HEK293 (cell line): ENCODE measurements around the gene MAP3K4.

Experiments
- CTCF ChIA-PET: fragments of 350-600 bp; formaldehyde crosslinking; extraction: SDS; loops from one replicate; lab custom pipeline; 2021; ENCODE audit warnings: antibody characterized with exemption; lab: Yijun Ruan, JAX
- POLR2A ChIA-PET: fragments of 300-600 bp; formaldehyde crosslinking; extraction: SDS; loops from one replicate; lab custom pipeline; 2020; ENCODE audit warnings: antibody characterized with exemption, inconsistent platforms; lab: Yijun Ruan, JAX
- H3K27ac ChIP-seq: fragments of 200-500 bp; sonication (Bioruptor generic); 2 replicates; pipeline ENCODE4 v1.5.1; 2014; ENCODE audit warnings: low read depth, low read length, control low read depth, inconsistent platforms; ENCODE audit errors: extremely low read depth
- H3K36me3 ChIP-seq, 2 experiments: fragments of 200-500 bp in 1 of 2; sonication (Bioruptor generic) in 1 of 2; 1 replicate in 1 of 2; 2 replicates in 1 of 2; pipeline ENCODE4 v1.5.1; 2014 to 2017; ENCODE audit warnings: inconsistent platforms in 2 of 2, low read length in 2 of 2; ENCODE audit not compliant: control insufficient read depth in 2 of 2, insufficient read depth in 1 of 2
- H3K4me1 ChIP-seq: fragments of 200-500 bp; sonication (Bioruptor generic); 2 replicates; pipeline ENCODE4 v1.5.1; 2014; ENCODE audit warnings: mild to moderate bottlenecking, low read length, inconsistent platforms; ENCODE audit not compliant: control insufficient read depth, insufficient read depth
- H3K4me3 ChIP-seq: 2 replicates; pipeline ENCODE4 v1.5.1; 2011; ENCODE audit warnings: low read depth, mild to moderate bottlenecking, control low read depth, low read length, moderate library complexity
- H3K9me3 ChIP-seq: fragments of 200-500 bp; sonication (Bioruptor generic); 2 replicates; pipeline ENCODE4 v1.5.1; 2014; ENCODE audit warnings: low read depth, low read length, inconsistent platforms; ENCODE audit not compliant: control insufficient read depth, insufficient read depth
- GLIS1 ChIP-seq: fragments of 450-650 bp; formaldehyde crosslinking; IDR thresholded peaks from 2 replicates; pipeline ENCODE4 v1.5.1; 2016; ENCODE audit warnings: missing biosample characterization, missing genetic modification characterization
- OSR2 ChIP-seq: fragments of 450-650 bp; formaldehyde crosslinking; IDR thresholded peaks from 2 replicates; pipeline ENCODE4 v1.5.1; 2016; ENCODE audit warnings: missing biosample characterization, missing genetic modification characterization
- OVOL3 ChIP-seq: fragments of 450-650 bp; formaldehyde crosslinking; IDR thresholded peaks from 2 replicates; pipeline ENCODE4 v1.5.1; 2016; ENCODE audit warnings: missing biosample characterization, missing genetic modification characterization
- PRDM10 ChIP-seq: fragments of 450-650 bp; formaldehyde crosslinking; IDR thresholded peaks from 2 replicates; pipeline ENCODE4 v1.5.1; 2016; ENCODE audit warnings: missing biosample characterization, missing genetic modification characterization
- PRDM2 ChIP-seq: fragments of 450-650 bp; formaldehyde crosslinking; IDR thresholded peaks from 2 replicates; pipeline ENCODE4 v1.5.1; 2016; ENCODE audit warnings: missing biosample characterization, missing genetic modification characterization, borderline replicate concordance
- YY1 ChIP-seq: fragments of 450-650 bp; formaldehyde crosslinking; IDR thresholded peaks from 2 replicates; pipeline ENCODE4 v1.5.1; 2018; ENCODE audit warnings: missing biosample characterization, missing genetic modification characterization
- ZBTB49 ChIP-seq: fragments of 450-650 bp; formaldehyde crosslinking; IDR thresholded peaks from 2 replicates; pipeline ENCODE4 v1.5.1; 2016; ENCODE audit warnings: missing biosample characterization, missing genetic modification characterization, low read depth
- ZFHX2 ChIP-seq: fragments of 450-650 bp; formaldehyde crosslinking; conservative IDR thresholded peaks from 2 replicates; pipeline ENCODE4 v1.5.1; 2016; ENCODE audit warnings: missing biosample characterization, missing genetic modification characterization
- ZFP69B ChIP-seq: fragments of 450-650 bp; formaldehyde crosslinking; IDR thresholded peaks from 2 replicates; pipeline ENCODE4 v1.5.1; 2016; ENCODE audit warnings: missing biosample characterization, missing genetic modification characterization
- ZNF280D ChIP-seq: fragments of 450-650 bp; formaldehyde crosslinking; IDR thresholded peaks from 2 replicates; pipeline ENCODE4 v1.5.1; 2016; ENCODE audit warnings: missing biosample characterization, missing genetic modification characterization
- ZNF350 ChIP-seq: fragments of 450-650 bp; formaldehyde crosslinking; IDR thresholded peaks from 2 replicates; pipeline ENCODE4 v1.5.0; 2017; ENCODE audit warnings: missing biosample characterization, mild to moderate bottlenecking, missing genetic modification characterization
- ZNF560 ChIP-seq: fragments of 450-650 bp; formaldehyde crosslinking; IDR thresholded peaks from 2 replicates; pipeline ENCODE4 v1.5.1; 2017; ENCODE audit warnings: missing biosample characterization, missing genetic modification characterization, borderline replicate concordance
- ZNF692 ChIP-seq: fragments of 450-650 bp; formaldehyde crosslinking; IDR thresholded peaks from 2 replicates; pipeline ENCODE4 v1.5.1; 2016; ENCODE audit warnings: missing biosample characterization, missing genetic modification characterization
- ZSCAN30 ChIP-seq: fragments of 450-650 bp; IDR thresholded peaks from 2 replicates; pipeline ENCODE4 v1.5.1; 2018; ENCODE audit warnings: missing biosample characterization, mild to moderate bottlenecking, missing genetic modification characterization, moderate library complexity
- TF ChIP-seq, protein P1 (sequence below): fragments of 450-650 bp; formaldehyde crosslinking; conservative IDR thresholded peaks from 2 replicates; pipeline ENCODE4 v1.5.1; 2016; ENCODE audit warnings: low read depth, missing biosample characterization, missing genetic modification characterization

The MAP3K4 gene

GRCh38 chr6:160991406-160992060 lies at the start of gene MAP3K4:
TSS of gene MAP3K4 (plus strand) at chr6:160991769. CDS start at chr6:160991932, 163 bp downstream.
- Histone ChIP-seq H3K4me1 (peaks cover 5% of the 10 kb centered on the region), H3K36me3 (no peaks in the 10 kb centered on the region), H3K9me3 (no peaks in the 10 kb centered on the region), H3K27ac (peak within 1 kb of the TSS; percentile 93), H3K4me3 (peak within 1 kb of the TSS; percentile 99)
- POLR2A ChIA-PET, result interaction anchor here (1.0 to 2.5 kb wide), 10 partner anchors 10 to 283 kb away, joined by 3 to 20 read pairs (median 4); partner anchors contain the start of gene AGPAT4
- CTCF ChIA-PET, result interaction anchor here (0.7 to 4.6 kb wide), 9 partner anchors 16 to 382 kb away, joined by 3 to 50 read pairs (median 4); no protein-coding TSS in a partner anchor
- 0 out of 2 replicates have a peak, but pooled peaks have one; percentile 39 for TF ChIP-seq ZFP69B (tag by site-specific recombination)
- peak; percentile 53 for TF ChIP-seq ZFHX2 (tag by site-specific recombination)
- TF ChIP-seq OVOL3 (tag by site-specific recombination), result no peak
- peak; percentile 80 for TF ChIP-seq ZNF692 (tag by site-specific recombination)
- TF ChIP-seq ZNF350 (tag by site-specific recombination), result 0 out of 2 replicates have a peak, but pooled peaks have one; percentile 44
- no peak for TF ChIP-seq ZNF560 (tag by site-specific recombination)
- peak; percentile 85 for TF ChIP-seq YY1 (tag by site-specific recombination)
- TF ChIP-seq ZSCAN30 (tag by site-specific recombination), result peak; percentile 76; the same call in 1 of the 2 replicates
- no peak for TF ChIP-seq ZNF280D (tag by site-specific recombination)
- TF ChIP-seq GLIS1 (tag by site-specific recombination), result peak; percentile 40; the same call in 1 of the 2 replicates
- TF ChIP-seq, protein P1, sequence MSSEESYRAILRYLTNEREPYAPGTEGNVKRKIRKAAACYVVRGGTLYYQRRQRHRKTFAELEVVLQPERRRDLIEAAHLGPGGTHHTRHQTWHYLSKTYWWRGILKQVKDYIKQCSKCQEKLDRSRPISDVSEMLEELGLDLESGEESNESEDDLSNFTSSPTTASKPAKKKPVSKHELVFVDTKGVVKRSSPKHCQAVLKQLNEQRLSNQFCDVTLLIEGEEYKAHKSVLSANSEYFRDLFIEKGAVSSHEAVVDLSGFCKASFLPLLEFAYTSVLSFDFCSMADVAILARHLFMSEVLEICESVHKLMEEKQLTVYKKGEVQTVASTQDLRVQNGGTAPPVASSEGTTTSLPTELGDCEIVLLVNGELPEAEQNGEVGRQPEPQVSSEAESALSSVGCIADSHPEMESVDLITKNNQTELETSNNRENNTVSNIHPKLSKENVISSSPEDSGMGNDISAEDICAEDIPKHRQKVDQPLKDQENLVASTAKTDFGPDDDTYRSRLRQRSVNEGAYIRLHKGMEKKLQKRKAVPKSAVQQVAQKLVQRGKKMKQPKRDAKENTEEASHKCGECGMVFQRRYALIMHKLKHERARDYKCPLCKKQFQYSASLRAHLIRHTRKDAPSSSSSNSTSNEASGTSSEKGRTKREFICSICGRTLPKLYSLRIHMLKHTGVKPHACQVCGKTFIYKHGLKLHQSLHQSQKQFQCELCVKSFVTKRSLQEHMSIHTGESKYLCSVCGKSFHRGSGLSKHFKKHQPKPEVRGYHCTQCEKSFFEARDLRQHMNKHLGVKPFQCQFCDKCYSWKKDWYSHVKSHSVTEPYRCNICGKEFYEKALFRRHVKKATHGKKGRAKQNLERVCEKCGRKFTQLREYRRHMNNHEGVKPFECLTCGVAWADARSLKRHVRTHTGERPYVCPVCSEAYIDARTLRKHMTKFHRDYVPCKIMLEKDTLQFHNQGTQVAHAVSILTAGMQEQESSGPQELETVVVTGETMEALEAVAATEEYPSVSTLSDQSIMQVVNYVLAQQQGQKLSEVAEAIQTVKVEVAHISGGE, result peak; percentile 51; the same call in 1 of the 2 replicates
- no peak for TF ChIP-seq OSR2 (tag by site-specific recombination)
- TF ChIP-seq PRDM2 (tag by site-specific recombination), result no peak
- TF ChIP-seq PRDM10 (tag by site-specific recombination), result peak; percentile 9; the same call in 1 of the 2 replicates
- TF ChIP-seq ZBTB49 (tag by site-specific recombination), result no peak
